ENCODE results near the gene MBTD1. TPM values are rescaled to one million over a fixed set of nuclear protein-coding genes. Genes with fewer than 3 reads are reported as not detected.

Gene MBTD1
- total and polyA plus RNA-seq, 2 of the 8 experiments (the other 6 are each of a cell fraction or from before 2014, with no cell fraction given), result 20.3 to 51.4 TPM

DNA sequence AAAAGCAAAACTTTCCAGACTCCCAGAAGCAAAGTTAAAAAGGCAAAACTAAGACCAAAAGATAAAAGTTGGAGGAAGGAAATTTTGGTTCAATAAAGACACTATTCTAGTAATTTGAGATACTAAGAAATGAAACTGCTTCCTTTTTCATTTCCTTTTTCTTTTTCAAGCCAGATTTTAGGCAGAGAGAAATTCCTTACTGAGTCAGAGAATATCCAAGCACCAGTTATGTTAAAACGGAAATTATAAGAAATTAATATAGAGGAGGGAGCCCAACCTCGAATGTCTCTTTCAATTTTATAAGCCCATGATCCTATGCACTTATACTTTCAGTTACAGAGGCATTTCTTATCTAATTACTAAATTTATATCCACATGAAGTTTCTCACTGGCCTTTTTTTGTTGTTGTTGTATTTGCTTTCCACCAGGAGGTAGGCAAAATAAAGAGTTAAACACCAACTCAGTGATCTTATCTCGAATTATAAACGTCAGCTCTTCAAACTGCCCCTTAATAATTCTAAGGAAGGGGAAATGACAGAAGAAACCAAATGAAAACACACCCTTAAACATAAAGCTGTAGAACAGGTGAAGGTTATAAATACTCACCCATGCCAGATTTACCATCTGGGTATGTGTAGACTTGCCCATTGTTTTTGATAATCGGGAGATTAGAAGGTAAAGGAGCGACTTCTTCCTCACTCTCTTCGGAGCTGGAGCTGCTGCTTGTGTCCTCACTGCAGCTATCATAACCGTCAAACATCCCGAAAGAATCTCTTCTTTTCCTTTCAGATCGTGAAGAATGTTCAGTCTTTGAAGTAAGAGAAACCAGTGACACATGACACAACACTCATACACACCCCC lies 35.2 kb downstream of the MBTD1 start:
- no peak overlapping the region for H4K91ac ChIP-seq (replicated peaks; ENCODE audit: insufficient read length, low read length)
- no peak overlapping the region for H2BK5ac ChIP-seq (ENCODE audit: low read depth, low read length)
- no peaks in the 10 kb centered on the region for H4K20me1 ChIP-seq (replicated peaks in 1 of 2; ENCODE audit: control insufficient read depth in 1 of 2, insufficient read depth in 2 of 2, low read length in 2 of 2)
- H3K4me1 ChIP-seq (replicated peaks in 1 of 4; ENCODE audit: control insufficient read depth in 3 of 4, insufficient read depth in 4 of 4, low read length in 3 of 4), result no peaks in the 10 kb centered on the region
- no peak overlapping the region for H2BK15ac ChIP-seq (ENCODE audit: low read length)
- H3K9me3 ChIP-seq (ENCODE audit: insufficient read depth in 2 of 2, low read depth in 1 of 2, low read length in 1 of 2), result no peaks in the 10 kb centered on the region
- H3K36me3 ChIP-seq (ENCODE audit: control insufficient read depth in 2 of 4, insufficient read depth in 4 of 4, low read length in 3 of 4), result peaks cover 4 to 38% (median 20%) of the 10 kb centered on the region in 4 experiments; a peak in 7 of 8 replicates
- no peak overlapping the region for H3K18ac ChIP-seq (ENCODE audit: extremely low read depth, low read length)
- H2BK20ac ChIP-seq (ENCODE audit: low read length), result no peak overlapping the region
- no peak for DNase-seq (ENCODE audit: low read depth in 1 of 2, low spot score in 2 of 2)
- ChIA-PET CTCF (ENCODE audit: partially characterized antibody) (no interaction called here), POLR2A (ENCODE audit: partially characterized antibody) (interaction anchor here (0.7 kb wide), 1 partner anchor 37 kb away, joined by 3 read pairs; no protein-coding TSS in a partner anchor)
- no peak for FAIRE-seq
- 92% methylated on average over 10 of the region's 10 CpGs; no CpG with 5 or more reads in 1 of the 2 experiments for WGBS, 2 experiments (ENCODE audit: extremely low coverage in 1 of 2, insufficient coverage in 1 of 2, insufficient read length in 1 of 2, insufficient replicate concordance in 2 of 2, low coverage in 1 of 2, low lambda C conversion rate in 2 of 2, missing lambda C conversion rate in 1 of 2)
- H2AK5ac ChIP-seq (ENCODE audit: low read depth, low read length), result no peak overlapping the region
- H2BK120ac ChIP-seq (replicated peaks; ENCODE audit: low read depth, low read length), result no peak overlapping the region
- no peak overlapping the region for H3K9ac ChIP-seq (replicated peaks in 1 of 4; ENCODE audit: extremely low read depth in 1 of 4, low read depth in 3 of 4, low read length in 3 of 4)
- H3K23ac ChIP-seq (ENCODE audit: insufficient read length), result no peak overlapping the region
- H3K4ac ChIP-seq (replicated peaks; ENCODE audit: insufficient read length, low read depth, low read length), result no peak overlapping the region
- H3K79me2 ChIP-seq (ENCODE audit: control insufficient read depth in 1 of 2, insufficient read depth in 2 of 2, low read length in 2 of 2), result peaks cover 0 to 27% of the 10 kb centered on the region in 2 experiments; a peak in 2 of 4 replicates
- no peaks in the 10 kb centered on the region for H3K23me2 ChIP-seq (ENCODE audit: low read depth, low read length)
- no peak overlapping the region for H3K4me3 ChIP-seq (ENCODE audit: extremely low read depth in 1 of 4, insufficient read depth in 2 of 4, low read depth in 3 of 4, low read length in 4 of 4)
- no peak overlapping the region for H3K4me2 ChIP-seq (ENCODE audit: insufficient read depth in 1 of 2, low read depth in 2 of 2, low read length in 2 of 2)
- no peak overlapping the region for H2BK12ac ChIP-seq (ENCODE audit: low read depth, low read length)
- no peak overlapping the region for H3K27ac ChIP-seq (ENCODE audit: low read depth, low read length)
- H3K27me3 ChIP-seq (replicated peaks in 1 of 4; ENCODE audit: control insufficient read depth in 3 of 4, extremely low read depth in 1 of 4, insufficient read depth in 3 of 4, low read length in 3 of 4), result no peaks in the 10 kb centered on the region
- H4K8ac ChIP-seq (ENCODE audit: extremely low read depth, insufficient read depth, low read length), result no peak overlapping the region
- no peak overlapping the region for H3K14ac ChIP-seq (ENCODE audit: insufficient read length)
- no peak overlapping the region for H4K5ac ChIP-seq (ENCODE audit: insufficient read length, low read depth, low read length)
- H3K79me1 ChIP-seq (ENCODE audit: low read depth, low read length), result no peaks in the 10 kb centered on the region
- H3K56ac ChIP-seq (replicated peaks; ENCODE audit: insufficient read length, low read depth, low read length), result no peak overlapping the region
- H2AFZ ChIP-seq (ENCODE audit: low read length), result no peak overlapping the region
- TF ChIP-seq JUN (IDR thresholded peaks at IDR 0.05; ENCODE audit: low read depth, low read length), result no peak
- no peak for TF ChIP-seq ASH2L (IDR thresholded peaks at IDR 0.05; ENCODE audit: low read length)
- TF ChIP-seq RBBP5 (IDR thresholded peaks at IDR 0.05; ENCODE audit: borderline replicate concordance, low read depth, low read length), result no peak
- no peak for TF ChIP-seq CHD1 (IDR thresholded peaks at IDR 0.05; ENCODE audit: low read depth, low read length)
- no peak for TF ChIP-seq POLR2A (IDR thresholded peaks at IDR 0.05; ENCODE audit: control extremely low read depth in 1 of 2, low read depth in 2 of 2, low read length in 2 of 2)
- TF ChIP-seq CEBPB (IDR thresholded peaks at IDR 0.05; ENCODE audit: low read depth, low read length), result no peak
- no peak for TF ChIP-seq KDM5A (IDR thresholded peaks at IDR 0.05; ENCODE audit: low read length)
- TF ChIP-seq, protein P1, sequence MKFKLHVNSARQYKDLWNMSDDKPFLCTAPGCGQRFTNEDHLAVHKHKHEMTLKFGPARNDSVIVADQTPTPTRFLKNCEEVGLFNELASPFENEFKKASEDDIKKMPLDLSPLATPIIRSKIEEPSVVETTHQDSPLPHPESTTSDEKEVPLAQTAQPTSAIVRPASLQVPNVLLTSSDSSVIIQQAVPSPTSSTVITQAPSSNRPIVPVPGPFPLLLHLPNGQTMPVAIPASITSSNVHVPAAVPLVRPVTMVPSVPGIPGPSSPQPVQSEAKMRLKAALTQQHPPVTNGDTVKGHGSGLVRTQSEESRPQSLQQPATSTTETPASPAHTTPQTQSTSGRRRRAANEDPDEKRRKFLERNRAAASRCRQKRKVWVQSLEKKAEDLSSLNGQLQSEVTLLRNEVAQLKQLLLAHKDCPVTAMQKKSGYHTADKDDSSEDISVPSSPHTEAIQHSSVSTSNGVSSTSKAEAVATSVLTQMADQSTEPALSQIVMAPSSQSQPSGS (IDR thresholded peaks at IDR 0.05; ENCODE audit: low read length), result no peak
- TF ChIP-seq, protein P2, sequence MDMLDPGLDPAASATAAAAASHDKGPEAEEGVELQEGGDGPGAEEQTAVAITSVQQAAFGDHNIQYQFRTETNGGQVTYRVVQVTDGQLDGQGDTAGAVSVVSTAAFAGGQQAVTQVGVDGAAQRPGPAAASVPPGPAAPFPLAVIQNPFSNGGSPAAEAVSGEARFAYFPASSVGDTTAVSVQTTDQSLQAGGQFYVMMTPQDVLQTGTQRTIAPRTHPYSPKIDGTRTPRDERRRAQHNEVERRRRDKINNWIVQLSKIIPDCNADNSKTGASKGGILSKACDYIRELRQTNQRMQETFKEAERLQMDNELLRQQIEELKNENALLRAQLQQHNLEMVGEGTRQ (IDR thresholded peaks at IDR 0.05; ENCODE audit: low read length), result no peak
- no peak for TF ChIP-seq BRCA1 (IDR thresholded peaks at IDR 0.05; ENCODE audit: low read depth, low read length)
